HCT116 (cell line): ENCODE data around the gene SERTAD1. TPM values are rescaled to one million over a fixed set of nuclear protein-coding genes. Genes with fewer than 3 reads are reported as not detected.
A peak's percentile ranks its signal among the peaks of the same experiment; 100 is the strongest.

Experiments
- ATAC-seq: fragments of 200-7000 bp; cut with Tn5 transposase; 2 replicates; pipeline ENCODE4 v1.9.1; 2020; ENCODE audit warnings: mild to moderate bottlenecking, moderate library complexity
- BruUV-seq: library from RNA; stranded (reverse); fragments of 400-500 nt; replicated peaks from 2 replicates; lab custom pipeline; 2021; lab: Mats Ljungman, UMichigan
- CTCF ChIA-PET: fragments of 300-600 bp; sonication (Branson Sonifier 250); formaldehyde crosslinking; loops from one replicate; lab custom pipeline; 2021; ENCODE audit warnings: antibody characterized with exemption; lab: Charles Lee
- POLR2A ChIA-PET: fragments of 300-600, 350-600 bp; sonication (Branson Sonifier 250); formaldehyde crosslinking; loops from one replicate; lab custom pipeline; 2021; ENCODE audit warnings: antibody characterized with exemption; lab: Charles Lee
- RAD21 ChIA-PET, 2 experiments: fragments of 300-600 bp; sonication (Branson Sonifier 250); formaldehyde crosslinking; loops; one replicate each; lab custom pipeline; 2023; ENCODE audit warnings: low total read pairs in 2 of 2; ENCODE audit not compliant: uncharacterized antibody in 2 of 2, unreplicated experiment in 2 of 2, low non-redundant PET in 1 of 2; lab: Charles Lee
- DNase-seq: peaks from one replicate; pipeline ENCODE4 v3.0.0-alpha.2; 2010; ENCODE audit warnings: low read depth, low spot score
- H2AFZ ChIP-seq: fragments of 200-600 bp; shearing (Covaris generic), sonication (generic); 2 replicates; pipeline ENCODE4 v1.6.1; 2017; ENCODE audit warnings: low read depth, mixed run types, mixed read lengths, antibody characterized with exemption, low read length; ENCODE audit not compliant: poor library complexity, severe bottlenecking
- H3K27ac ChIP-seq: 2 replicates; pipeline ENCODE4 v1.5.1; 2012; ENCODE audit warnings: low read depth, low read length
- H3K27me3 ChIP-seq: fragments of 200-600 bp; sonication (generic); 2 replicates; pipeline ENCODE4 v1.6.1; 2016; ENCODE audit warnings: mixed run types, low read length, mixed read lengths; ENCODE audit not compliant: insufficient read depth
- H3K36me3 ChIP-seq, 2 experiments: fragments of 200-500 bp in 1 of 2; fragments of 200-600 bp in 1 of 2; sonication (Bioruptor generic) in 1 of 2; sonication (generic) in 1 of 2; 2 replicates each; pipeline versions ENCODE4 v1.5.1 to v1.6.1; 2014 to 2016; ENCODE audit warnings: low read length in 2 of 2, inconsistent platforms in 1 of 2, mixed read lengths in 1 of 2, mixed run types in 1 of 2; ENCODE audit not compliant: insufficient read depth in 2 of 2, control insufficient read depth in 1 of 2
- H3K4me1 ChIP-seq, 2 experiments: fragments of 200-600 bp in 1 of 2; sonication (generic) in 1 of 2; 2 replicates each; pipeline versions ENCODE4 v1.5.1 to v1.6.1; 2012 to 2017; ENCODE audit warnings: low read length in 2 of 2, inconsistent platforms in 1 of 2, mild to moderate bottlenecking in 1 of 2, mixed read lengths in 1 of 2, mixed run types in 1 of 2, moderate library complexity in 1 of 2; ENCODE audit not compliant: insufficient read depth in 2 of 2, control insufficient read depth in 1 of 2
- H3K4me2 ChIP-seq: fragments of 200-600 bp; sonication (generic); 2 replicates; pipeline ENCODE4 v1.6.1; 2017; ENCODE audit warnings: mixed run types, low read length, mixed read lengths
- H3K4me3 ChIP-seq, 2 experiments: fragments of 200-600 bp in 1 of 2; sonication (generic) in 1 of 2; replicated peaks in 1 of 2; 2 replicates each; pipeline ENCODE4 v1.5.1; 2011 to 2016; ENCODE audit warnings: low read length in 2 of 2, control low read depth in 1 of 2, low read depth in 1 of 2, mild to moderate bottlenecking in 1 of 2, mixed read lengths in 1 of 2, mixed run types in 1 of 2
- H3K79me2 ChIP-seq: fragments of 200-600 bp; sonication (generic); 2 replicates; pipeline ENCODE4 v1.6.1; 2017; ENCODE audit warnings: mild to moderate bottlenecking, mixed run types, low read length, moderate library complexity, mixed read lengths; ENCODE audit not compliant: insufficient read depth
- H3K9ac ChIP-seq: fragments of 200-600 bp; sonication (generic); 2 replicates; pipeline ENCODE4 v1.6.1; 2016; ENCODE audit warnings: low read length, mixed read lengths
- H3K9me2 ChIP-seq: fragments of 200-600 bp; sonication (generic), shearing (Covaris generic); 2 replicates; pipeline ENCODE4 v1.6.1; 2017; ENCODE audit warnings: mixed run types, mild to moderate bottlenecking, moderate library complexity; ENCODE audit not compliant: insufficient read depth
- H3K9me3 ChIP-seq, 2 experiments: fragments of 200-500 bp in 1 of 2; fragments of 200-600 bp in 1 of 2; sonication (Bioruptor generic) in 1 of 2; sonication (generic) in 1 of 2; 2 replicates each; pipeline ENCODE4 v1.6.1; 2014 to 2017; ENCODE audit warnings: low read length in 2 of 2, mixed read lengths in 2 of 2, inconsistent platforms in 1 of 2, low read depth in 1 of 2, mild to moderate bottlenecking in 1 of 2, mixed run types in 1 of 2, moderate library complexity in 1 of 2; ENCODE audit not compliant: control insufficient read depth in 1 of 2, insufficient read depth in 1 of 2
- H4K20me1 ChIP-seq: fragments of 200-600 bp; sonication (generic), shearing (Covaris generic); 2 replicates; pipeline ENCODE4 v1.6.1; 2017; ENCODE audit warnings: mixed run types, mild to moderate bottlenecking, moderate library complexity; ENCODE audit not compliant: insufficient read depth
- CBX3 ChIP-seq: IDR thresholded peaks from 2 replicates; pipeline ENCODE4 v1.6.1; 2012; ENCODE audit warnings: low read depth
- CTCF ChIP-seq, 3 experiments: fragments of 200-600 bp in 1 of 3; sonication (generic) in 1 of 3; IDR thresholded peaks in 2 of 3; conservative IDR thresholded peaks in 1 of 3; 2 replicates each; pipeline ENCODE4 v1.5.1; 2012 to 2017; ENCODE audit warnings: low read depth in 2 of 3, low read length in 2 of 3, antibody characterized with exemption in 1 of 3, borderline replicate concordance in 1 of 3, control low read depth in 1 of 3, mild to moderate bottlenecking in 1 of 3, mixed read lengths in 1 of 3, mixed run types in 1 of 3, moderate library complexity in 1 of 3; ENCODE audit not compliant: insufficient read depth in 1 of 3
- EZH2 ChIP-seq: fragments of 200-600 bp; sonication (generic); IDR thresholded peaks from 2 replicates; pipeline ENCODE4 v1.6.1; 2017; ENCODE audit warnings: antibody characterized with exemption, mixed run types
- JUND ChIP-seq: IDR thresholded peaks from 2 replicates; pipeline ENCODE4 v1.6.1; 2012
- POLR2A ChIP-seq: IDR thresholded peaks from 2 replicates; pipeline ENCODE4 v1.7.0; 2011; ENCODE audit warnings: borderline replicate concordance; ENCODE audit not compliant: insufficient read depth, insufficient read length; ENCODE audit errors: extremely low read depth
- POLR2AphosphoS5 ChIP-seq: IDR thresholded peaks from 2 replicates; pipeline ENCODE4 v1.6.1; 2011; ENCODE audit warnings: mild to moderate bottlenecking, low read depth, low read length, moderate library complexity
- RAD21 ChIP-seq: IDR thresholded peaks from 2 replicates; pipeline ENCODE4 v1.6.1; 2012; ENCODE audit warnings: low read depth, mild to moderate bottlenecking
- SIN3A ChIP-seq: IDR thresholded peaks from 2 replicates; pipeline ENCODE4 v1.6.1; 2012; ENCODE audit warnings: low read depth
- SRF ChIP-seq: IDR thresholded peaks from 2 replicates; pipeline ENCODE4 v1.6.1; 2012; ENCODE audit warnings: low read depth
- YY1 ChIP-seq: IDR thresholded peaks from 2 replicates; pipeline ENCODE4 v1.6.1; 2011; ENCODE audit warnings: low read length, low read depth, moderate library complexity, mild to moderate bottlenecking; ENCODE audit not compliant: insufficient replicate concordance; ENCODE audit errors: extremely low read depth
- intact Hi-C: fragments of 100-400 bp; cut with micrococcal nuclease; formaldehyde crosslinking; loops from 2 replicates; pipeline ENCODE4 v1.10.0; 2022
- total RNA-seq: library from RNA; stranded (reverse); gene quantifications from one replicate; pipeline ENCODE4 v1.2.1, GENCODE V29; 2021; ENCODE audit not compliant: unreplicated experiment
- TF ChIP-seq, protein P1 (sequence below): IDR thresholded peaks from 2 replicates; pipeline ENCODE4 v1.6.1; 2011; ENCODE audit warnings: mild to moderate bottlenecking, low read length, moderate library complexity; ENCODE audit not compliant: insufficient replicate concordance; ENCODE audit errors: extremely low read depth

SERTAD1 gene
- total RNA-seq, 1 experiment from 2014 or later: 30.3 TPM

GRCh38 chr19:40465025-40465556 is 39.3 kb upstream of the SERTAD1 start:
- Histone ChIP-seq H3K27ac (peak overlapping the region; percentile 89), H3K9ac (peak overlapping the region; percentile 94), H3K79me2 (peaks cover 18% of the 10 kb centered on the region; the same call in 1 of the 2 replicates), H3K4me3 (peak overlapping the region; percentile 93 to 95), H2AFZ (no peak overlapping the region), H3K9me3 (no peaks in the 10 kb centered on the region), H3K36me3 (no peaks in the 10 kb centered on the region), H4K20me1 (no peaks in the 10 kb centered on the region), H3K4me1 (peaks cover 13 to 34% of the 10 kb centered on the region in 2 experiments), H3K9me2 (no peaks in the 10 kb centered on the region), H3K27me3 (no peaks in the 10 kb centered on the region), H3K4me2 (peak overlapping the region; percentile 94)
- TSS peak; percentile 90 for BruUV-seq
- intact Hi-C loops: loop anchor here (2.0 kb wide), 1 partner anchor 138 kb away; no protein-coding TSS in a partner anchor
- ChIA-PET RAD21 (interaction anchor here in 1 of 2 experiments (0.9 to 1.0 kb wide), 2 partner anchors 22 to 135 kb away, joined by 3 read pairs; no protein-coding TSS in a partner anchor), CTCF (interaction anchor here (0.8 to 3.3 kb wide), 12 partner anchors 9 to 160 kb away, joined by 3 to 30 read pairs (median 4); partner anchors contain the start of genes LTBP4 and SERTAD1), POLR2A (interaction anchor here (0.6 to 4.0 kb wide), 13 partner anchors 9 to 148 kb away, joined by 3 to 24 read pairs (median 5); partner anchors contain the start of genes SERTAD1 and SERTAD3)
- TF ChIP-seq SIN3A: 0 out of 2 replicates have a peak, but pooled peaks have one; percentile 52
- no peak for TF ChIP-seq POLR2A
- DNase-seq (no peak), ATAC-seq (peak; percentile 4)

DNA sequence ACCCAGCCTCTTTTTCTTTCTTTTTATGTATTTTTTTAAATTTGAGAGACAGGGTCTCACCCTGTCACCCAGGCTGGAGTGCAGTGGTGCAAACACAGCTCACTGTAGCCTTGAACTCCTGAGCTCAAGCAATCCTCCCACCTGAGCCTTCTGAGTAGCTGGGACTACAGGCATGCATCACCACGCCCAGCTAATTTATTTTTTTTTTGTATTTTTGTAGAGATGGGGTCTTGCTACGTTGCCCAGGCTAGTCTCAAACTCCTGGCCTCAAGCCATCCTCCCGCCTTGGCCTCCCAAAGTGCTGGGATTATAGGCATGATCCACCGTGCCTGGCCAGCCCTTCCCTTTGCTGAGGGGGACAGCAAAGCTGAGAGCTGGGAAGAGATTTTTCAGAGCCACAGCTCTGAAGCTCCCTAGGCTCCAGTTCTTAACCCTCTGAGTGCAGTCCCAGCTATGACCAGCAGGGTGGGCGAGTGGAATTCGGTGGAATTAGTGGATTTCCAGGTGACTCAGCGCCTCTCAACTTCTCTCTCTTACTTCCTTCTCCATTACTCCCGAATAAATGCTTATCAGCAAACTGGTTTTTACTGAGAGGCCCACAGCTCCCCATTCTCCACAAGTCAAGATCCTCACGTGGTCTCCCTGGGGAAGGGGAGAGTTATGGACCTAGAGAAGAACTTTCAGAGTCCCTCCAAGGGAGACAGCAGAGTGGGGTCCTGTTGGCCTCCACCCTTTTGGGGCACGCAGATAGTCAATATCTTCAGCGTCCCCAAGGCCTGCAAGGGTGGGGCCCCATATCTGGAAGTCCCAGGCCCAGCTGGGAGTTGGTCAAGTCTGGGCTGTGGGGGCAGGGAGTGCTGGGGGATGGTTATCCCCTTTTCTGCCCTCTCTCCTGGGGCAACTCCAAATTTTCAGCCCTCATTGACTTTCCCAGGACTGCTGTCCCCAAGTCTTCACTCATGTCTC is 38.5 kb upstream of the SERTAD1 start:
- Histone ChIP-seq H3K9me3 (no peaks in the 10 kb centered on the region), H3K9me2 (no peaks in the 10 kb centered on the region), H3K4me3 (peak overlapping the region; percentile 93 to 95), H3K4me2 (peak overlapping the region; percentile 94), H3K79me2 (peaks cover 22% of the 10 kb centered on the region; the same call in 1 of the 2 replicates), H3K27ac (peak overlapping the region; percentile 89), H3K36me3 (no peaks in the 10 kb centered on the region), H3K4me1 (peaks cover 13 to 34% of the 10 kb centered on the region in 2 experiments), H3K9ac (peak overlapping the region; percentile 94), H4K20me1 (no peaks in the 10 kb centered on the region), H2AFZ (no peak overlapping the region), H3K27me3 (no peaks in the 10 kb centered on the region)
- ChIA-PET RAD21 (interaction anchor here (0.7 to 2.5 kb wide), 8 partner anchors 11 to 138 kb away, joined by 3 to 7 read pairs (median 3); no protein-coding TSS in a partner anchor), POLR2A (interaction anchor here (0.6 to 4.0 kb wide), 12 partner anchors 10 to 149 kb away, joined by 3 to 24 read pairs (median 4); partner anchors contain the start of genes SERTAD1 and SERTAD3), CTCF (interaction anchor here (0.8 to 3.3 kb wide), 22 partner anchors 11 to 324 kb away, joined by 3 to 30 read pairs (median 5); partner anchors contain the start of genes LTBP4 and SERTAD1)
- intact Hi-C loops: loop anchor here (2.0 kb wide), 1 partner anchor 138 kb away; no protein-coding TSS in a partner anchor
- DNase-seq (peak; percentile 85), ATAC-seq (peak; percentile 29)
- TF ChIP-seq JUND: no peak
- TF ChIP-seq SRF: no peak
- TF ChIP-seq POLR2AphosphoS5: peak; percentile 14; the same call in 1 of the 2 replicates
- TF ChIP-seq RAD21: peak; percentile 80
- no peak for TF ChIP-seq POLR2A
- TF ChIP-seq CTCF (IDR thresholded peaks at IDR 0.05 in 2 of 3, conservative IDR thresholded peaks at IDR 0.05 in 1 of 3; ENCODE audit: borderline replicate concordance in 1 of 3, insufficient read depth in 1 of 3, low read depth in 2 of 3, low read length in 2 of 3): peak; percentile 74 to 84 (median 83); a peak in 5 of 6 replicates
- TF ChIP-seq, protein P1, sequence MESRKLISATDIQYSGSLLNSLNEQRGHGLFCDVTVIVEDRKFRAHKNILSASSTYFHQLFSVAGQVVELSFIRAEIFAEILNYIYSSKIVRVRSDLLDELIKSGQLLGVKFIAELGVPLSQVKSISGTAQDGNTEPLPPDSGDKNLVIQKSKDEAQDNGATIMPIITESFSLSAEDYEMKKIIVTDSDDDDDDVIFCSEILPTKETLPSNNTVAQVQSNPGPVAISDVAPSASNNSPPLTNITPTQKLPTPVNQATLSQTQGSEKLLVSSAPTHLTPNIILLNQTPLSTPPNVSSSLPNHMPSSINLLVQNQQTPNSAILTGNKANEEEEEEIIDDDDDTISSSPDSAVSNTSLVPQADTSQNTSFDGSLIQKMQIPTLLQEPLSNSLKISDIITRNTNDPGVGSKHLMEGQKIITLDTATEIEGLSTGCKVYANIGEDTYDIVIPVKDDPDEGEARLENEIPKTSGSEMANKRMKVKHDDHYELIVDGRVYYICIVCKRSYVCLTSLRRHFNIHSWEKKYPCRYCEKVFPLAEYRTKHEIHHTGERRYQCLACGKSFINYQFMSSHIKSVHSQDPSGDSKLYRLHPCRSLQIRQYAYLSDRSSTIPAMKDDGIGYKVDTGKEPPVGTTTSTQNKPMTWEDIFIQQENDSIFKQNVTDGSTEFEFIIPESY: no peak
- peak; percentile 19 for TF ChIP-seq YY1
- peak; percentile 25; the same call in 1 of the 2 replicates for TF ChIP-seq CBX3
- TF ChIP-seq EZH2: no peak
- no TSS peak for BruUV-seq
